SU-DHL-6 (cell line): ENCODE results near the gene SELENON.

Experiments
- EZH2phosphoT487 ChIP-seq: fragments of 200-600 bp; sonication (generic), shearing (Covaris generic); conservative IDR thresholded peaks from 2 replicates; pipeline ENCODE4 v1.6.1; 2018; ENCODE audit warnings: mild to moderate bottlenecking, antibody characterized with exemption, low read length, moderate library complexity, mixed read lengths
- TF ChIP-seq, protein P1 (sequence below): fragments of 200-600 bp; sonication (generic); IDR thresholded peaks from one replicate; pipeline ENCODE4 v1.5.1; 2017; ENCODE audit warnings: antibody characterized with exemption, mild to moderate bottlenecking, low read length, moderate library complexity; ENCODE audit not compliant: insufficient read depth, poor library complexity, severe bottlenecking

- TF ChIP-seq, protein P1, sequence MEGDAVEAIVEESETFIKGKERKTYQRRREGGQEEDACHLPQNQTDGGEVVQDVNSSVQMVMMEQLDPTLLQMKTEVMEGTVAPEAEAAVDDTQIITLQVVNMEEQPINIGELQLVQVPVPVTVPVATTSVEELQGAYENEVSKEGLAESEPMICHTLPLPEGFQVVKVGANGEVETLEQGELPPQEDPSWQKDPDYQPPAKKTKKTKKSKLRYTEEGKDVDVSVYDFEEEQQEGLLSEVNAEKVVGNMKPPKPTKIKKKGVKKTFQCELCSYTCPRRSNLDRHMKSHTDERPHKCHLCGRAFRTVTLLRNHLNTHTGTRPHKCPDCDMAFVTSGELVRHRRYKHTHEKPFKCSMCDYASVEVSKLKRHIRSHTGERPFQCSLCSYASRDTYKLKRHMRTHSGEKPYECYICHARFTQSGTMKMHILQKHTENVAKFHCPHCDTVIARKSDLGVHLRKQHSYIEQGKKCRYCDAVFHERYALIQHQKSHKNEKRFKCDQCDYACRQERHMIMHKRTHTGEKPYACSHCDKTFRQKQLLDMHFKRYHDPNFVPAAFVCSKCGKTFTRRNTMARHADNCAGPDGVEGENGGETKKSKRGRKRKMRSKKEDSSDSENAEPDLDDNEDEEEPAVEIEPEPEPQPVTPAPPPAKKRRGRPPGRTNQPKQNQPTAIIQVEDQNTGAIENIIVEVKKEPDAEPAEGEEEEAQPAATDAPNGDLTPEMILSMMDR = no peak
- TF ChIP-seq EZH2phosphoT487 = no peak
Measured at GRCh38 chr1:25817840-25818501, 18.0 kb downstream of the SELENON start.
